Body of pancreas (tissue), 4 donors: ENCODE results near the gene NRG3.

ENCODE experiments used
- CTCF ChIP-seq, 7 experiments: fragments of 450-650 bp in 4 of 7; fragments of 200-600 bp in 3 of 7; sonication (generic) in 3 of 7; IDR thresholded peaks; one replicate each; pipeline ENCODE4 v1.5.1; 2016 to 2019; ENCODE audit warnings: antibody characterized with exemption in 7 of 7
- POLR2A ChIP-seq, 3 donors: fragments of 450-650 bp; IDR thresholded peaks; one replicate each; pipeline ENCODE4 v1.6.1; 2016; ENCODE audit warnings: antibody characterized with exemption in 3 of 3, mild to moderate bottlenecking in 2 of 3

- TF ChIP-seq CTCF (IDR thresholded peaks at IDR 0.05), result no peak
- no peak for TF ChIP-seq POLR2A (IDR thresholded peaks at IDR 0.05)
These were observed 106.7 kb downstream of the NRG3 start for GRCh38 chr10:81981724-81982123.
